Choroid plexus epithelial cell (primary cell): ENCODE data around the gene DYNC2I2.

ENCODE experiments used
- DNase-seq: peaks from one replicate; pipeline ENCODE4 v3.0.0-alpha.2; 2010; ENCODE audit warnings: low read depth
- H3K4me3 ChIP-seq: 2 replicates; pipeline ENCODE4 v1.5.1; 2011; ENCODE audit warnings: low read depth, mild to moderate bottlenecking, control low read depth, low read length, moderate library complexity
- TF ChIP-seq, protein P1 (sequence below): conservative IDR thresholded peaks from 2 replicates; pipeline ENCODE4 v1.5.1; 2011; ENCODE audit warnings: low read depth, mild to moderate bottlenecking, control low read depth, inconsistent platforms, low read length, moderate library complexity

Gene DYNC2I2

DNA sequence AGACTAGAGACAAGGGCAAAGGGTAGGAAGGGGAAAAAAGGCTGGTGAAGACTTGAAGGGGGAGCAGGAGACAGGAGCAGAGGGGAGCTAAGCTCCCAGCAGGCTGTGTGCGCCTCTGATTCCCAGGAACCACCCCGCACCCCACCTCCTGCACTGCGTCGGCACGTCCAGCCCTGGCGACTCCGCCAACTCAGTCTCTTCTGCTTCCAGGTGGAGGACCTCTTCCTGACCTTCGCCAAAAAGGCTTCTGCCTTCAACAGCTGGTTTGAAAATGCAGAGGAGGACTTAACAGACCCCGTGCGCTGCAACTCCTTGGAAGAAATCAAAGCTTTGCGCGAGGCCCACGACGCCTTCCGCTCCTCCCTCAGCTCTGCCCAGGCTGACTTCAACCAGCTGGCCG, 30.5 kb downstream of the DYNC2I2 start:
- DNase-seq = no peak
- TF ChIP-seq, protein P1, sequence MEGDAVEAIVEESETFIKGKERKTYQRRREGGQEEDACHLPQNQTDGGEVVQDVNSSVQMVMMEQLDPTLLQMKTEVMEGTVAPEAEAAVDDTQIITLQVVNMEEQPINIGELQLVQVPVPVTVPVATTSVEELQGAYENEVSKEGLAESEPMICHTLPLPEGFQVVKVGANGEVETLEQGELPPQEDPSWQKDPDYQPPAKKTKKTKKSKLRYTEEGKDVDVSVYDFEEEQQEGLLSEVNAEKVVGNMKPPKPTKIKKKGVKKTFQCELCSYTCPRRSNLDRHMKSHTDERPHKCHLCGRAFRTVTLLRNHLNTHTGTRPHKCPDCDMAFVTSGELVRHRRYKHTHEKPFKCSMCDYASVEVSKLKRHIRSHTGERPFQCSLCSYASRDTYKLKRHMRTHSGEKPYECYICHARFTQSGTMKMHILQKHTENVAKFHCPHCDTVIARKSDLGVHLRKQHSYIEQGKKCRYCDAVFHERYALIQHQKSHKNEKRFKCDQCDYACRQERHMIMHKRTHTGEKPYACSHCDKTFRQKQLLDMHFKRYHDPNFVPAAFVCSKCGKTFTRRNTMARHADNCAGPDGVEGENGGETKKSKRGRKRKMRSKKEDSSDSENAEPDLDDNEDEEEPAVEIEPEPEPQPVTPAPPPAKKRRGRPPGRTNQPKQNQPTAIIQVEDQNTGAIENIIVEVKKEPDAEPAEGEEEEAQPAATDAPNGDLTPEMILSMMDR = no peak
- H3K4me3 ChIP-seq = no peak overlapping the region

DNA sequence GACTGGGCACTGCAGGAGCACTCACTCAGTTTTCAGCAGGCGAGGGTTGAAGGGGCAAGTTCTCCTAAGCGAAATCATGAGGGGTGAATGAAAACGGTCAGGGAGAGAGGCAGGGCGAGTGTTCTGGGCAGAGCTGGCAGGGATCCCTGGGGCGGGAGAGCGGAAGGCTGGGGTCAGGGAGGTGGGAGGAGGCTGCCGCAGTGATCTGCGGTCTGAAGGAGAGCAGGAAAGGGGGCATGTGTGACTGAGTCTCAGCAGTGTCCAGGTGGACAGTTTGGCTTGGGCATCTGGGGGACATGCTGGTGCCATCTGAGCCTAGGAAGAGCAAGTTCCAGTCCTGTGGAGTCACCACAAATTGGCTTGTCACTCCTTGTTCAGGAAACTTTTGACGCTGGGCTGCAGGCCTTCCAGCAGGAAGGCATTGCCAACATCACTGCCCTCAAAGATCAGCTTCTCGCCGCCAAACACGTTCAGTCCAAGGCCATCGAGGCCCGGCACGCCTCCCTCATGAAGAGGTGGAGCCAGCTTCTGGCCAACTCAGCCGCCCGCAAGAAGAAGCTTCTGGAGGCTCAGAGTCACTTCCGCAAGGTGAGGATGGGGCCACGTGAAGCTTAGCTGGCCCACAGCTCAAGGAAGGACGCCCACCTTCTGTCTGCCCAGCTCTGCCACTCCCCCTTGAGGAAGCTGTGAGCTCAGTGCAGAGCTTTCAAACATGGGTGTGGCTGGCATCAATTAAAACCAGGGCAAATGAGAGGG, 31.1 kb downstream of the DYNC2I2 start:
- DNase-seq = no peak
- TF ChIP-seq, protein P1 = no peak
- H3K4me3 ChIP-seq = no peak overlapping the region

DNA sequence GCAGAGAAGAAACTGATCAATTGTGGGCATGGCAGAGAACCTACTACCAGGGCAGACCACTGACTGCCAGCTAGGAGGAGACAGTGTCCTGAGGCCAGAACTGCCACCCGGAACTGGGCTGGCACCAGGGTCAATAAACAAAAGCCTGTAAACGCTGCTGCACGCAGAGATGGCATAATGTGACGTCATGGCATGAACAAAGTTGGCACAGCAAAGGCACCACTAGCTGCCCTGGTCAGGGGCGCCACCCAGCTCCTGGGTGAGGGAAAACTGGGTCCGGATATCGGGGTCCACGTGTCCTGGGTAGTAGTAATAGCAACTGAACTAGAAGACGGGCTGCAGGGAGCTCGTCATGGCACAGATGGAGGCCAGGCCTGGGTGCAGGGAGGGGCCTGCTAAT, 32.1 kb downstream of the DYNC2I2 start:
- H3K4me3 ChIP-seq = no peak overlapping the region
- TF ChIP-seq, protein P1 = no peak

DNA sequence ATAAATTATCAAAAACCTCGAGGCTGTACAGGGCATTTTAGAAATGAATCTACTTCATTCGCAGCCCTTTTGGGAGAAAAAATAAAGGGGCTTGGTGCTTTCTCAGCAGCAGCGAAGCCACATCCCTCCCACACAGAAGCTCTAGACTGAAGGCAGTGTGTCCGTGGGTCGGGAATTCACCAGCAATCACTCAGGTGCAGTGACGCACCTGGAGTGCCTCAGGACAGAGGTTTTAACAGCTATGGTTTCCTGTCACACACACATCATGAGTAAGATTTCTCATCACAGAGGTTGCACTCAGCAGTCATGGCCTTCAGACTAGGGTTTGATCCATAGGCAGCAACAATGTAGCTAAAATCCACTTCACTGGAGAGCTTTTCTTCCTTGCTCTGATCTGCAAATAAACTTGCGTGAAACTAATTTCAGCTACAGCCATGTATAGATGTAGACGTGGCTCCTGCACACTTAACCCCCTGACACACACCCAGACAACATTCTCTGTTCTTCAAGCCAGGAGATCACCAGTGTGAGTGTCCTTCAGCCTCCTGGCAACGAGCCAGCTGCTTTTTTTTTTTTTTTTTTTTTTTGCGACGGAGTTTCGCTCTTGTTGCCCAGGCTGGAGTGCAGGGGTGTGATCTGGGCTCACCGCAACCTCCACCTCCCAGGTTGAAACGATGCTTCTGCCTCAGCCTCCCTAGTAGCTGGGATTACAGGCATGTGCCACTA, 34.8 kb downstream of the DYNC2I2 start:
- no peak overlapping the region for H3K4me3 ChIP-seq
- TF ChIP-seq, protein P1 = no peak
- DNase-seq = no peak

More for the DNA sequence above, 32.1 kb downstream of the DYNC2I2 start:
- DNase-seq = no peak

DNA sequence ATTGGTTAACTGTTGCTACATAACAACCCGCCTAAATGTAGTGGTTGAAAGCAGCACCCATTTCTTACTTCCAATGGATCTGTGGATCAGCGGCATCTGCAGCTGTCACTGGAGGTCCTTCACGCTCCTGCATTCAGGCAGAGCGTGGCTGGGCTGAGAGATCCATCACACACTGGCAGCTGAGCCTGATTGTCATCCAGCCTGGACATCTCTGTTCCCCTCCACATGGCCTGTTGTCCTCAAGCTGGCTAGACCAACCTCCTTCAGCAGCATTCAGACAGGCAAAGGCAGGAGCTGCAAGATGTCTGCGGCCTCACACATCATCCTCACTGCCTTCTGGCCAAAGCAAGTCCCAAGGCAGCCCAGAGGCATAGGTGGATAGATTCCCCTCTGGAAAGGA, 36.9 kb downstream of the DYNC2I2 start:
- H3K4me3 ChIP-seq = no peak overlapping the region
- DNase-seq = no peak
- TF ChIP-seq, protein P1 = no peak

DNA sequence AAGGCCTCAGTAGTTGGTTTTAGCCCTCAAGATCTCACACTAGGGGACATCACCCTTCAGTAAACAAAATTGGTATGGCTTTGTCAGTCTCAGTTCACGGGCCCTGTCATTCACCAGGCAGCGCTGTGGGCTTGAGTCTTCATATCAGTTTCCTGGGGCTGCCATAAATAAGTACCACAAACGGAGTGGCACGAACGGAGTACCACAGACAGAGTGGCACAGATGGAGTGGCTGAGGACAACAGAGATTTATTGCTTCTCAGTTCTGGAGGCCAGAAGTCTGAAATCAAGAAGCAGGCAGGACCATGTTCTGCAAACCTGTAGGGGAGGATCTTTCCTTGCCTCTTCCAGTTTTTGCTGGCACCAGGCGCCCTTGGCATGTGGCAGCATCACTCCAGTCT, 37.5 kb downstream of the DYNC2I2 start:
- H3K4me3 ChIP-seq = no peak overlapping the region
- TF ChIP-seq, protein P1 = no peak
- no peak for DNase-seq
